Measurements from ENCODE around the gene HEATR1.

The HEATR1 gene

DNA sequence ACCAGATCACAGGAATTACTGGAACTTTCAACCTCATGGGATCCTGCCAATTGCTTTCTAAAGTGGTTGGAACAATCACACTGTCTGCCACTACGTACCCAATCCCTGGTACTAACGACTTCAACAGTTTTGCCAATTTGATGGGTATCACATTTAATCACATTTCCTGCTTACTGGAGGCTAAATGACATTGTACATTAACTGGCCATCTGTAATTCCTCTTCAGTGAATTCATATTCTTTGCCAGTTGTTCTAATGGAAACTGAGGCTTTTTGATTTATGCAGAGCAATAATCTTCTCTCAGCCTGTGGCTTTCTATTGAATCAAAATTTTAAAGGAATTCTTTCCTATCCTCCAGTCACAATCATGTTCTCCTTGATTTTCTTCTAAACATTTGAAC is 42.3 kb downstream of the HEATR1 start:
- ATAC-seq (ENCODE audit: low read depth) (no peak), DNase-seq (ENCODE audit: low spot score in 2 of 2) (no peak)
- Mint-ChIP-seq H3K27ac (peak overlapping the region; percentile 18), H3K36me3 (peaks cover 52% of the 10 kb centered on the region), H3K4me3 (no peak overlapping the region), H3K4me1 (no peaks in the 10 kb centered on the region), H3K9me3 (no peaks in the 10 kb centered on the region), H3K27me3 (no peaks in the 10 kb centered on the region)

DNA sequence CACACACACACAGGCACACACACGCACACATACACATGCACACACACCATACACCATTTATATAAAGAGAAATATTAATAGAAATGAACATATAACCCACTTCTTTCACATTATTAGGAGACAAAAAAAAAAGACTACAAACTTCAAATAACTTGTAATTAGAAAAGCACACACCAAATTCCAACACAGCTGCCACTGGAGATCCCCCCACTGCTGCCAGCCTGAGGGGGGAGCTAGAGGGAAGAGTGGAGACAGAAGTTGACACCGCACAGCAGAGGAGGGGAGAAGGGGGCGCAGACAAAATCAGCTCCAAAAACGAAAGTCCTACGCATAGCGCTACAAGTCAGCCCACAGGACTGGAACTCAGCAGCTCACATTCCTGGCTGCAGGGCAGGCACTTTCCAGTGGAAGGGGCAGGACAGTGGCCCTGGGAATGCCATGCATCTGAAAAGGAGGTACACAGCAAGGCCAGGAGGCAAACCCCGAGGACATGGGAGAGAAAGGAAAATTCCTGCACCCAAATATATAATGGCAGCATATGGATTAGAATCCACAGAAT is 44.0 kb downstream of the HEATR1 start:
- H3K36me3 Mint-ChIP-seq = peaks cover 57% of the 10 kb centered on the region
- no peak for DNase-seq (ENCODE audit: low spot score in 2 of 2)
- no peak overlapping the region for H3K27ac Mint-ChIP-seq
- no peak overlapping the region for H3K4me3 Mint-ChIP-seq
- ATAC-seq (ENCODE audit: low read depth) = no peak
- no peaks in the 10 kb centered on the region for H3K27me3 Mint-ChIP-seq
- no peaks in the 10 kb centered on the region for H3K4me1 Mint-ChIP-seq
- H3K9me3 Mint-ChIP-seq = no peaks in the 10 kb centered on the region

DNA sequence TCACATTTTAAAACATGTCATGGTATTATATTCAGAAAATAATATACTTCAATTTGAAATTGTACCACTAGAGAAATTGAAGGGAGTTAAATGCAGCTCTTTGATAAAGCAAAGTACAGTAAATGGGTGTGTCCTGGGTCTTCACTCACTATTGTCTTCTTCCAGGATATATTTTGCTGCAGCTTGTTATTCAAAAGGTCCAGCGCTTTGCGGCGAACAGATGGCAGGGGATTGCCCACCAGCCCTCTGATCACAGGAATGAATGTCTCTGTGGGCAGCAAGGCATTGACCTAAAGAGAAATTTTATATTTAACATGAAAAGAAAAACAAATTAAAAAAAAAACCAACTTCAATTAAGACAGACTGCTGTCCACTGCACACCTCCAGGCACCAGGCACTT is 45.5 kb downstream of the HEATR1 start:
- Mint-ChIP-seq H3K9me3 (no peaks in the 10 kb centered on the region), H3K4me3 (no peak overlapping the region), H3K4me1 (no peaks in the 10 kb centered on the region), H3K27me3 (no peaks in the 10 kb centered on the region), H3K36me3 (peaks cover 50% of the 10 kb centered on the region), H3K27ac (no peak overlapping the region)
- ATAC-seq (ENCODE audit: low read depth) = no peak
- DNase-seq (ENCODE audit: low spot score in 2 of 2) = no peak

- DNase-seq (ENCODE audit: low spot score in 2 of 2) (no peak), ATAC-seq (ENCODE audit: low read depth) (no peak)
- Mint-ChIP-seq H3K27ac (no peak overlapping the region), H3K27me3 (no peaks in the 10 kb centered on the region), H3K4me3 (no peak overlapping the region), H3K9me3 (no peaks in the 10 kb centered on the region), H3K4me1 (no peaks in the 10 kb centered on the region), H3K36me3 (peaks cover 49% of the 10 kb centered on the region)
Measured at GRCh38 chr1:236558081-236558480, 46.2 kb downstream of the HEATR1 start.

DNA sequence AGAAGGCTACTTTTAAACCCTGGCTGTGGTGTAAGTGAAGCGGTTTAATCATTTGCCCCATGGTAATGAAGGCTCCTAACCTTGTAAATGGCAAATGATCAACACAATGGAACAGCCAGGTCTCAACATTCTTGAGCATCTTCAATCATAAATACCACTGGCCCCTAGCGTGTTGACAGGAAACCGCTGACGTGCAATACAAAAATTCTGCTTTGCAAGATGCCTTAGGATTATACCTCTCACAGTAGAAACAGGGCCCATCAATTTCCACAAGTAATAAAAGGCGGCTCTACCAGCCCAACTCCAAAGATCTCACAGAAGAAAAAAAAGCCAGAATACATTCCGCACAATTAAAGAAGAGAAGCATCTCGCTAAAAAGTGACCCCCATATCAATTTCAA is 47.7 kb downstream of the HEATR1 start:
- DNase-seq (ENCODE audit: low spot score in 2 of 2) = no peak
- no peak for ATAC-seq (ENCODE audit: low read depth)
- no peaks in the 10 kb centered on the region for H3K9me3 Mint-ChIP-seq
- no peak overlapping the region for H3K4me3 Mint-ChIP-seq
- H3K4me1 Mint-ChIP-seq = no peaks in the 10 kb centered on the region
- no peaks in the 10 kb centered on the region for H3K27me3 Mint-ChIP-seq
- H3K27ac Mint-ChIP-seq = no peak overlapping the region
- H3K36me3 Mint-ChIP-seq = peaks cover 48% of the 10 kb centered on the region

- H3K36me3 Mint-ChIP-seq = peaks cover 46% of the 10 kb centered on the region
- peak overlapping the region; percentile 47 for H3K27ac Mint-ChIP-seq
- no peak for DNase-seq (ENCODE audit: low spot score in 2 of 2)
- ATAC-seq (ENCODE audit: low read depth) = no peak
- no peaks in the 10 kb centered on the region for H3K9me3 Mint-ChIP-seq
- no peaks in the 10 kb centered on the region for H3K27me3 Mint-ChIP-seq
- H3K4me1 Mint-ChIP-seq = no peaks in the 10 kb centered on the region
- no peak overlapping the region for H3K4me3 Mint-ChIP-seq
Measured at GRCh38 chr1:236553370-236553769, 50.9 kb downstream of the HEATR1 start.

GRCh38 chr1:236552901-236553300 is 51.4 kb downstream of the HEATR1 start:
- DNase-seq (ENCODE audit: low spot score in 2 of 2) (no peak), ATAC-seq (ENCODE audit: low read depth) (no peak)
- Mint-ChIP-seq H3K4me3 (no peak overlapping the region), H3K27ac (peak overlapping the region; percentile 47), H3K9me3 (no peaks in the 10 kb centered on the region), H3K36me3 (peaks cover 43% of the 10 kb centered on the region), H3K27me3 (no peaks in the 10 kb centered on the region), H3K4me1 (no peaks in the 10 kb centered on the region)

- Mint-ChIP-seq H3K27ac (no peak overlapping the region), H3K36me3 (peaks cover 46% of the 10 kb centered on the region), H3K4me1 (no peaks in the 10 kb centered on the region)
Measured at GRCh38 chr1:236552096-236552495, 52.2 kb downstream of the HEATR1 start.

DNA sequence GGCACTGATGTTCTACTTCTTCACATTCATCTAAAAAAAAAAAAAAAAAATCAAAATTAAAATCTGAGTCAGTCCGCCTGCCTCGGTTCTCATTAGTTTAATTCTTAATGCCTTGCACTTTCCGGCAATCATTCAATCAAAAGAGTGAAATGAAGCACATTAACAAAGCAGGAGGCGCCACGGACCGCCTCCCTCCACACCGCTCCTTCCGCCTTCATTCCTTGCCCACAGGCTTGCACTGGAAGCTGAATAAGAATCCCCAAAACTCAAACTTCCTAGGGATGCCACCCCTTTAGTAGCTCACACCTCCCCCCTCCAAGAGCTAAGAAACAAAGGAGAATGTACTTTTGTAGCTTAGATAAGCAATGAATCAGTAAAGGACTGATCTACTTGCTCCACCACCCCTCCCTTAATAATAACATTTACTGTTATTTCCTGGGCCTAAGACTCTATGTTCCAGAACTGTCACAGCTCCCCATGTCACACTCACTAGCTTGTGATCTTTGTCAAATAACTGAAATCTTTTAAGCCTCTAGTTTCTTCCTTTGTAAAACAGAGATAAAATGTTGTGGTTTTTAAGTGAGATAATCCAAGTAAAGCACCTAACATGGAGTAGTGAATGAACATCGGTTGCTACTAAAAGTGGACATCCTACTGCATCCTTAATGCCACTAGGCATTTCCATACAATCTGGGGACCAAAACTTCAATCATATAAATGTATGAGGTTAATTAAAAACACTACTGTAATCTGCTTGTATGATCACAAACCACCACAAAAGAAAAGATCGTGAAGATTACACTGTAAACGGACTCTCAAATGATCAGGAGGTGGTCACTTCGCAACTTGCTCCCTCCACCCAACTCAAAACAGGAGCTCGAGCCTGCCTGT is 53.1 kb downstream of the HEATR1 start:
- no peak overlapping the region for H3K4me3 Mint-ChIP-seq
- H3K9me3 Mint-ChIP-seq = no peaks in the 10 kb centered on the region
- DNase-seq (ENCODE audit: low spot score in 2 of 2) (no peak), ATAC-seq (ENCODE audit: low read depth) (no peak)
- H3K4me1 Mint-ChIP-seq = peaks cover 4% of the 10 kb centered on the region
- H3K27ac Mint-ChIP-seq = no peak overlapping the region
- H3K27me3 Mint-ChIP-seq = no peaks in the 10 kb centered on the region
- peaks cover 48% of the 10 kb centered on the region for H3K36me3 Mint-ChIP-seq

More at GRCh38 chr1:236552096-236552495, 52.2 kb downstream of the HEATR1 start:
- ATAC-seq (ENCODE audit: low read depth) = no peak
- Mint-ChIP-seq H3K27me3 (no peaks in the 10 kb centered on the region), H3K4me3 (no peak overlapping the region), H3K9me3 (no peaks in the 10 kb centered on the region)
- no peak for DNase-seq (ENCODE audit: low spot score in 2 of 2)

GRCh38 chr1:236548452-236548851 is 55.9 kb downstream of the HEATR1 start:
- Mint-ChIP-seq H3K27me3 (no peaks in the 10 kb centered on the region), H3K27ac (peak overlapping the region; percentile 48), H3K9me3 (no peaks in the 10 kb centered on the region), H3K4me3 (no peak overlapping the region), H3K36me3 (peaks cover 51% of the 10 kb centered on the region), H3K4me1 (peaks cover 12% of the 10 kb centered on the region)
- DNase-seq (ENCODE audit: low spot score in 2 of 2) (no peak), ATAC-seq (ENCODE audit: low read depth) (no peak)

DNA sequence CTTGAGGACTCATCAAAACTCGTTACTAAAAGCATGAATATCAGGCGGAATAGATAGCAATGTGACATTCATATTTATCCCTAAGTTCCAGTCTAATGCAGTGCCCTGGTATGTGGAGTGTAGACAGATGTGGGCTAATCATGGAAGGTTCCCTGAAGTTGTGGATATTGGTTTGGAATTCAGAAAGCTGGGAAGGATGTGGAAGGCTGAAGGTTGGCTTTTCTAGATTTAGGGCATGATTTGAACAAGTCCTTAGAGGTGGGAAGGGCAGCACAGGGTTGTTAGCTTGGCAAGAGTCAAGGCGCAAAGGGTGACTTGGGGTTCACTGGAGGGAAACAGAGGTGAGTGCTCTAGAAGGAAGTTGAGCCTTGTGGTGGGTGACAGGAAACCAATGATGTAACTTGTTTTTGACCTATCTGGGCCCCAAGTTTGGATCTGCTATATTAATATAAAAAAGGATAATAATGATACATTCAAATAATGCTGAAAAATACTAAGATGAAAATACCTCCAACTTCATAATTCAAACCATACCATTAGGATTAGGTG is 58.6 kb downstream of the HEATR1 start:
- Mint-ChIP-seq H3K9me3 (no peaks in the 10 kb centered on the region), H3K27me3 (no peaks in the 10 kb centered on the region), H3K4me1 (peaks cover 12% of the 10 kb centered on the region), H3K4me3 (no peak overlapping the region), H3K36me3 (peaks cover 56% of the 10 kb centered on the region), H3K27ac (peak overlapping the region; percentile 83)
- no peak for DNase-seq (ENCODE audit: low spot score in 2 of 2)
- ATAC-seq (ENCODE audit: low read depth) = peak; percentile 86

DNA sequence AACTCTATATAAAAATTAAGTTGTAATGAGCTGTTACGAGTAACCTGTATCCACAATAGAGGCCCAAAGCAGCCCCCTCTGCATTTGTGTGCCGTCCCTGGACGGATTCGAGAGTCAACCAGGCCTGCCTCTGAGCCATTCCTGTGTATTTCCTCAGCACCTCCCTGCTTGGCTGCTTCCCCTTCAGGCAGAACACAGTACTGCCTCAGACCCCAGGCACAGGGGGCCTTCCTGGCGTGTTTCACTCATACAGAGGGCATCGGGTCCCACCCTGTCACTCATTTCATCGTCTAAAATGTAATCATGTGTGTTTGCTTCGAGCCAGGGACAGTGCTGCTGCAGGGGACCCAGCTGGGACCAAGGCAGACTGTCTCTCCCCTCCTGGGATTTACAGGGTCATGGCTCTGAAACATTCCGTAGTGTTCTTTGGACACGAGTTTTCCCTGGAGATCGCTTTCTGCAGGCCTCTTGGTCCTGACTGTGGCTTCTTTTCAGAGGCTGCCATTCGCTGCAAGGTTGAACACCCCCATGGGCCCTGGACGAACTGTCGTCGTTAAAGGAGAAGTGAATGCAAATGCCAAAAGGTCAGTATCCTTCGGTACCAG is 61.1 kb downstream of the HEATR1 start:
- no peak for ATAC-seq (ENCODE audit: low read depth)
- no peaks in the 10 kb centered on the region for H3K9me3 Mint-ChIP-seq
- DNase-seq (ENCODE audit: low spot score in 2 of 2) = no peak
- no peaks in the 10 kb centered on the region for H3K27me3 Mint-ChIP-seq
- H3K4me1 Mint-ChIP-seq = peaks cover 12% of the 10 kb centered on the region
- no peak overlapping the region for H3K4me3 Mint-ChIP-seq
- peak overlapping the region; percentile 41 for H3K27ac Mint-ChIP-seq
- peaks cover 61% of the 10 kb centered on the region for H3K36me3 Mint-ChIP-seq

- Mint-ChIP-seq H3K4me3 (no peak overlapping the region), H3K27ac (peak overlapping the region; percentile 28), H3K9me3 (no peaks in the 10 kb centered on the region), H3K4me1 (peaks cover 12% of the 10 kb centered on the region), H3K27me3 (no peaks in the 10 kb centered on the region), H3K36me3 (peaks cover 54% of the 10 kb centered on the region)
- ATAC-seq (ENCODE audit: low read depth) (no peak), DNase-seq (ENCODE audit: low spot score in 2 of 2) (no peak)
Measured at GRCh38 chr1:236541710-236542109, 62.6 kb downstream of the HEATR1 start.

DNA sequence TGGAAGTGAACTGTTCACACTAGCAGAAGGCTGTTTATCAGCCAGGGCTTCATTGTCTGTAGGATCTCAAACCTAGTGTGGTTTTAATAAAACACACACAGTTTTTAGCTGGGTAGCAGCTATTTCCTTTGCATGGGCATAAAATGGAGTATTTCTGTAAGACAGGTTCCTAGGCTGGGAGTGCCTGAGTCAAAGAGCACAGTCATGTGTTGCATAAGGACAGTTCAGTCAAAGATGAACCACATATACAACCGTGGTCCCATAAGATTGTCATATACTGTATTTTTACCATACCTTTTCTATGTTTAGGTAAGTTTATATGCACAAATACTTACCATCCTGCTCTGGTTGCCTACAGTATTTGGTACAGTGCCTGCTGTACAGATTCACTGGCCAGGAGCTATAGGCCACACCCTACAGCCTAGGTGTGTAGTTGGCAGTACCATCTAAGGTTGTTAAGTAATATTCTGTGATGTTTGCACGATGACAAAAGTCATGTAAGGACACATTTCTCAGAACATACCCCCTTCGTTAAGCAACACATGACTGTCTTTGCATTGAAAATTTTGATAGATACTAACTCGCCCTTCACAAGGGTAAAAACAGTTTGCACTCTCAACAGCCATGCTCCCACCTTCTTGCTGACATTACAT is 63.4 kb downstream of the HEATR1 start:
- Mint-ChIP-seq H3K9me3 (no peaks in the 10 kb centered on the region), H3K36me3 (peaks cover 48% of the 10 kb centered on the region)

More for the DNA sequence above, 63.4 kb downstream of the HEATR1 start:
- peak overlapping the region; percentile 73 for H3K27ac Mint-ChIP-seq
- ATAC-seq (ENCODE audit: low read depth) (no peak), DNase-seq (ENCODE audit: low spot score in 2 of 2) (no peak)
- no peak overlapping the region for H3K4me3 Mint-ChIP-seq
- peaks cover 8% of the 10 kb centered on the region for H3K4me1 Mint-ChIP-seq
- no peaks in the 10 kb centered on the region for H3K27me3 Mint-ChIP-seq
